HG02798 (cell line): ENCODE data around the gene PTPRK.
A peak's percentile ranks its signal among the peaks of the same experiment; 100 is the strongest.

ENCODE experiments used
- ATAC-seq: cut with Tn5 transposase; IDR thresholded peaks from one replicate; pipeline ENCODE4 v1.9.1; 2021; ENCODE audit warnings: mild to moderate bottlenecking; ENCODE audit not compliant: unreplicated experiment, poor library complexity

The PTPRK gene

DNA sequence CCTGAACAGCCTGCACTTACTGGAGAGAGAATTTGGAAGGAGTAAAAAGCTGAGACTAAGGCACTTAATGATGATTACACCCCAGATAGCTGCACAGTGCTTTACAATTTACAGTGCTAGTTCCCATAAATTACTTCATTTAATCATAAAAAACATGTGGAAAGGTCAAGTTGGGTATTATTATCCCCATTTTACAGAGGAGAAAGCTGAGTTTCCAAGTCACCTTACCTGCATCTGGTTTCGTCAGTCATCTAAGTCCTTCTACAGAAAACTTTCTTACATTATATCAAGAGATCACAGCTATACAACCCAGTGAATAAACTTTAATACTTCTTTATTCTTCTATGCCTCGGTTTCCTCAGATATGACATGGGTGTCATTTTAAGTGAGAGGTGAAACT is 3.3 kb downstream of the PTPRK start:
- no peak for ATAC-seq

DNA sequence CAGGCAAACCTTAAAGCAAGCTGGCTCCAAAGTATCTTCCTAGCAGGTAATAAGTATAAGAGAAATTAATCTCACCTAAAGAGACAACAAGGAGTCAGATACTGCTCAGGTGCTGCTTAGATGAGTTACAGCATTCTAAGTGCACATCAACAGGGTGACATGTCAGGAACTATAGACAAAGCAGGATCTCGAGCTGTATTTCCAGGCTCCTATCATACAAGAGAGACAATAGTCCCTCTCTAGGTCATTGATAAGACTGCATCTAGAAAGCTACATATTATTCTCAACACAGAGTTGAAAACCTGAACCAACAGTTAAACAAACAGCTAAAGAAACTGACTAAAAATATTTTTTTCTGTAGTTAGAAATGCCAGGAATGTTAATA is 3.9 kb downstream of the PTPRK start:
- no peak for ATAC-seq

DNA sequence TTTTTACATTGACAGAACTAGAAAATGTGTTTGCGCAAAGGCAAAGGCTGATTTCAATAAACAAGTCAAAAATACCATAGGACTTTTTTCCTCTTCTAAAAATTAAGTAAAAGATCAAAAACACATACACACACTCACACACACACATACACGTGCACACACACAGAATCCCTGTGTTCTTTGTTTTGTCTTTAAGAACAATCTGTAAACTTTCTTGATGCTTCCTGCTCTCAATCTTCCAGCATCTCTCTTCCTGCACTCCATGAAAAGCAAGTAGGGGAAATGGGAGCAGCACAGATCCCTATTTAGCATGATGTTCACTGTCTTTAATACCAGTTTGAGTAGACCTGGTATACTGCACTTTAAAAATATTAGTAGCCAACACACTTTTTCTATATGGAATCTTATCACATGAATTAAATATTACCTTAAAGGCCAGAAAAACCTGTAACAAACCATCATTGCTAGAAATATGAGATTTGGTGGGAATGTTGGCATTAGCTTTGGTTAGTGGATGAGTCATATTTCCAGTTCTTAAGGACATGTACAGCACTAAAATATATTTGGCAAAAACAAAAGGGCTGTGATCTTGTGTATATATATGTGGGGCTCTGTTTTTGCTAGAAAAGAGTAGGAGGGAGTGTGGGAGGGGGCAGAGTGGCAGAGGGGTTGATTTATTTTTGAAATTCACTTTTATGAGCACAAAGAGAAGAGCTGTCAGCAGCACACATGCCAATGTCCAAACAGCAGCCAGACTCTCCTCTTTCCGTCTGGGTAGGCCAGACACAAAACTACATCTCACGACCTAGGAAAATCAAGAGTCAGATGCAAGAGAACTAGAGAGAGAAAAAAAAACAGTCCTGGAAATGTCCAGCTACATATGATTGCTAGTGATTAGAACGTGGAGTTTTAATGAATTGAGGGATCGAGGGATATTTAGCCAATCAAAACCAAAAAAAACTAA is 4.6 kb downstream of the PTPRK start:
- no peak for ATAC-seq

DNA sequence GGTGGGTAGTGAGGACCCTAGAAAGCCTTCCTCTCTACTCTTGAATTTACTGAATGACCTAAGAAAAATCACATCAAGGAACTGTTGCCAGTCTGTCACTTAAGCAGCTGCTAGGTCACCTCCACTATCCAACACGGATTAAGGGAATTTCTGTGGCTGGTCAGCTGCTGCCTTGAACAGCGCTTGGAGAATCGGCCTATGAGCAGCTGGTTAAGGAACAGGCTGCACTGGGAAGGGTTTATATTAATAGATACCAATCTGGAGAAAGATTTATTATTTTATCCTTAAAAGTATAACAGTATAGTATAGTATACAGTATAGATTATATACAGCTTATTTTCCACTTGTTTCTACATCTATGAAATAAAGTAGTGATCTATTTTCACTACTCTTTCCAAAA is 6.5 kb downstream of the PTPRK start:
- ATAC-seq: no peak

DNA sequence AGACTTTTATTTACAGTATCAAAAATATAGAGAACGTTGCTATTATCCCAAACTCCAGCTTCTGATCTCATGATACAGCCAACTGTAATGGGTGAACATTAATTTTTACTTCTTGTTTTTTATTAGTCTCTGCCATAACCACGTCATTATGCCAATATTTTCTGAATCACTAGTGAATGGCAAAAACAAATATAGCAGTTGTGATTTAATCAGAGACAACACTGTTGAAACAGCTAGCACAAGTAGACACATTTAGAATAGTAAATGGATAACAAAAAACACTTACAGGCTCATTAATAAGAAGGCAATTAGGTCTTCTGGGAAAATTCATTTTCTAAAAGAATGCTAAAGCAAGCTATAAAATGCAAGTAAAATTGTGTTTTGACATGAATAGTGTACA is 8.1 kb downstream of the PTPRK start:
- no peak for ATAC-seq

DNA sequence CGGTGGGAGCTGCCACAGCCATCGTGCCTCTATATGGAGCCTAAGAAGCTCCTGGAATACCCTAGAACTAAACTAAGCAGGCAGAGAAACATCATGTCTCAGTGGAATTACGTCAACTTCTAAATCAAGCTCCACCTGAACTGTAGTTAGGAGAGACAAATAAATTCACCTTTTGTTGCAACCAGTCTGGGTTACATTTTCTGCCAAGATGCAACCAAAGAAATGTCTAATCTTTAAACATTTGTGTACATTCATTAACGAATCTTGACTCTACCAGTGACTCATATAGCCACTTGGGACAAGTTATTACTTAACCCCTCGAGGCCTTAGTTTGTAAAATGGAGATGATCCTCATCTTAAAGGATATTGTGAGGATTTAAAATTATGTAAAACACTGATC is 8.9 kb downstream of the PTPRK start:
- ATAC-seq: peak; percentile 58

DNA sequence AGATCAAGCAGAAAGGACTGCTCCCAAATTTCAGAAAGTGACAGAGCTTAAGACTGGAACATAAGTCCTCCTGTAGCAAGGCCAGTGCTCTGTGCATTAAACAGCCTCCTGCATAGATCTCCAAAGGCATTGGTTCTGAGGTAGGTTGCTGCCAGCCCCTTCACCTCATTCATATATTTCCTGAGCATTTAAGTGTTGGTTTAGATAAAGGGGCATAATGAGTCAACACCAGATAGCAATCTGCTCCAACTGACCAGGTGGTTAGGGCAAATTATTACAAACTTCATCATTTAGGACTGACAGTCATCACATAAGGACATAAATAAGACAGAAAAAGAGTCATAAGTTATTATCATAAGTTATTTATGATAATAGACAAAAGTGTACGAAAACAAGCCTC is 10.7 kb downstream of the PTPRK start:
- ATAC-seq: no peak

DNA sequence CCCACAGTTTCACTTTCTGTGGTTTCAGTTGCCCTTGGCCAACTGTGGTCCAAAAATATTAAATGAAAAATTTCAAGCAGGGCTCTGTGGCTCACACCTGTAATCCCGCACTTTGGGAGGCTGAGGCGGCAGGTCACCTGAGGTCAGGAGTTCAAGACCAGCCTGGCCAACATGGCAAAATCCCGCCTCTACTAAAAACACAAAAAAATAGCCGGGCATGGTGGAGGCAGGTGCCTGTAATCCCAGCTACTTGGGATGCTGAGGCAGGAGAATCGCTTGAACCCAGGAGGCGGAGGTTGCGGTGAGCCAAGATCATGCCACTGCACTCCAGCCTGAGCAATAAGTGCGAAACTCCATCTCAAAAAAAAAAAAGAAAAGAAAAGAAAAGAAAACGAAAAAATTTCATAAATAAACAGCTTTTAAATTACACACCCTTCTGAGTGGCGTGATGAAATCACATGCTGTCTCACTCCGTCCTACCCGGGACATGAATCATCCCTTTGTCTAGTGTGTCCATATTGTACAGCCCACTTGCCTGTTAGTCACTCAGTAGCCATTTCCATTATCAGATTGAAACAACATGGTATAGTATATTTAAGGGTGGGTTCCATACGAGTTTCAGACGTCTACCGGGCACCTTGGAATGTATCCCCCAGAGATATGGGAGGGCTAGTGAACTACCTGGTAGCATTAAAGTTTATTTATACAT is 11.7 kb downstream of the PTPRK start:
- ATAC-seq: no peak

DNA sequence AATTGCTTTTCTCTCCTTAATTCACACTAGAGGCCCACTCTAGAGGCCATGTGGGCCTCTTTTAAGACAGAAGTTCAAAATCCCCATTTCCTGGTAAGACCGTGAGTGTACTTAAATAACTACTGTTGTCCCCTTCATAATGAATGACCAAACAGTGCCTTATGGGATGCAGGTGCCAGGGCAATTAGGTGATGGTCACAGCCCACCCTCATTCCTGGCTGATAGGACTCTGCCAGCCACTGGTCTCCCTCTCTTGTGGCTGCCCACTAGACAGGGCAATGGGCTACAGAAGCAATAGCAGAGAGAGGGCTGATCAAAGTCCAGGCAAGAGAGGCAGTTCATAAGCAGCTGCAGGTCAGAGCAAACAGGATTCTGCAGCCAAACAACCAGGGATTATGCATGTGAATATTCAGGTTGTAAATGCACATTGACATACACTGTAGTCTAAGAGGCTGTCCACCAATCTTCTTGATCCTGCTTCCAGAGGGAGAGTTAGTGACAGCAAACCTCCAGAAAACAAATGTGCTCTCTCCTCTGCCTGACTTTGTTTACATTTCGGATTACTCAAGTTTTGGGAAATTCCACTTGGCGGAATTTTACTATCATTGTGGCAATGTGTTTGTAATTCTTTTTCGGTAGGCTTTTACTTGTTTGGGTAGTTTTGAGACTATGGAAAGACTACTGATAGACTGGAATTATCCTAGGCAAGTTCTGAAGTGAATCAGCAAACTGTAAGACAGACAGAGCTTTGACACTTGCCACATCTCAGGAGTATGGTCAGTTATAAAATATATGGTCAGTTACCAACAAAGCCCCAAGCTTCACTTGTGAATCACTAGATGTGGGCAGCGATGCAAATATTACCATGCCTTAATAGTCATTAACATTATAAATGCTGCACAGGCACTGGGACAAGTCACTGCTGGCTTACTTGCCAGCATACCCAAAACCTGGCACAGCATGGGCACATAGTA is 12.8 kb downstream of the PTPRK start:
- ATAC-seq: no peak

DNA sequence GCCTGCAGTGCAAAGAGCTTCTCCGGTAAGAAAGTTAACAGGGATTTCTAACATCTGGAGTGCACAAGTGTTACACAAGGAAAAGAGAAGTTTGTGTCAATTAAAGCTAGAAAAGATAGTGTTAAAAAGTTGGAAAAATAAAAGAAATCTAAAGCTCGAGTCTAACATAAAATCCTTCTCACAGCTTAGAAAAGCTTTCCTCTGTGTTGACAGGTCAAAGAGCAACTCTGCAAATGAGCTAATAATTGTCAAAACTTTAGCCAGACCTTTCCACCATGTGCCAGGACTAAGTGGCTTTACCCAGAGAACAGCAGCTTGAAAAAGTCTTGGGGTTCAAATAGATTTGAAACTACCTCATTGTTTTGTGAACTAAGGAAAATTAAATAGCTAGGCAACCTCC is 14.8 kb downstream of the PTPRK start:
- ATAC-seq: no peak

DNA sequence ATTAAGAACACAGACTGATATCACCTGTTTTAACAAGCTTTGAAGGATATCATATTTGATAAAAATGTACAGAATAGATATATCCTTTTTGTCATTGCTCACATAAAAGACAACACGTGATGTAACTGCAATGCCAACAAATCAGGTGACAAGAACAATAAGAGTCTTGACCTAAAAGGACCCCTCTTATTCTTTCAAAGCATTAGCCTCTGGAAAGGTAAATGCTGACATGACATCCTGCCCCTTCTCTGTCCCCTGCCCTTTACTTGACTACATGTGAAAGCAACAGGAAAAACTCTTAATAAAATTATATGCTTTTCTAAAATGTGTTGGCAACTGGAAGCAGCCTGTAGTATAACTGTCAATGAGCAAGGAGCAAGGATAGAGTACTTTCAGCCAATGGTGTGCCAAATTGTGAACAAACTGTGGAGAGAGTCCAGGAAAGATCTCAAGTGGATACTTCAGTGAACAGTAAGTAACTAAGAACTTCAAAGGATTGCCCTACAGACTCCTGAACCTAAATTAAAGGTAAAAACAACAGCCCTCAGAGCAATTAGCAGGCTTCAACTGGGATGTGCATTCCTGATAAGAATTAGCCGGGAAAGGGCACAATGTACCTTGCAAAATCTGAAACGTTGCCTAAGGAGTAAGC is 16.3 kb downstream of the PTPRK start:
- ATAC-seq: no peak

DNA sequence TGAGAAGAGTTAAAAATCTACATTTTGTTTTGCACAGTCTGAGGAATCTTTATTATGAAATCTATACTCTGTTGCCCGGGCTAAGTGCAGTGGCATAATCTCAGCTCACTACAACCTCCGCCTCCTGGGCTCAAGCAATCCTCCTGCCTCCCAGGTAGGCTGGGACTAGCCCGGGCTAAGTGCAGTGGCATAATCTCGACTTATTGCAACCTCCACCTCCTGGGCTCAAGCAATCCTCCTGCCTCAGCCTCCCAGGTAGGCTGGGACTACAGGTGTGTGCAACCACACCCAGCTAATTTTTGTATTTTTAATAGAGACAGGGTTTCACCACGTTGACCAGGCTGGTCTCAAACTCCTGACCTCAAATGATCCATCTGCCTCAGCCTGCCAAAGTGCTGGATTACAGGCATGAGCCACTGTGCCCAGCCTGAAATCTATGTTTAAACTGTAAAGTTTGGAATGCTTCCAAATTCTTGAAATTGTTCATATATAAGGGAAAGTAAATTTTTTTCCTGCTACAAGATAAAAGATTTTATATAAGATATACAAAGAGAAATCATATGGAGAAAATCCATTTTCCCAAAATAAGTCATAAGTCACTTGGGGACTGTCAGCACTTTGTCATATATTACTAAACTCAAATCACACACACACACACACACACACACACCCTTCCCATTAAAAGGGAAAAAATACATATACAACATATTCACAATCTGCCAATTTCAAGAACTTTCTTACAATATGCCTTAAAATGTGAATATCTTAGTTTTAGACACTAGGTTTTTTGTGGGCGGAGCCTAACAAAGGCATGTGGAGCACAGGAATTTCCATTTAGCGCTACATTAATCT is 19.4 kb downstream of the PTPRK start:
- ATAC-seq: no peak

DNA sequence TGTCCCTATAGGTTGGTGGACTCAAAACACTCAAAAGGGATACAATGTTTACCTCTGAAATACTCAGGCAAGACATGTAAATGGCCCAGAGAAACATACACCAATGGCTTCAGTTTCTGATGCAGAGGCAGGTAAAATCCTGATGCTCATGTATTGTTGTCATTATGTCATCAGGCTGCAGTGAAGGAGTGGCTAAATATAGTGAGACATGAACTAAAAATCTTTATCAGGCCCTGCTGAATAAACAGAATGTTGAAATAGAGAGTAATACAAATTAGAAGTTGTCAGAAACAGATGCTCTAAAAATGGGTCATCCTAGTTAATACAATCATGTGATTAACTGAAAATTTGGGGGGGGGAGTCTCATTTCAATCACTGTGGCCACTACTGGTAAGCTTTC is 20.4 kb downstream of the PTPRK start:
- ATAC-seq: no peak

DNA sequence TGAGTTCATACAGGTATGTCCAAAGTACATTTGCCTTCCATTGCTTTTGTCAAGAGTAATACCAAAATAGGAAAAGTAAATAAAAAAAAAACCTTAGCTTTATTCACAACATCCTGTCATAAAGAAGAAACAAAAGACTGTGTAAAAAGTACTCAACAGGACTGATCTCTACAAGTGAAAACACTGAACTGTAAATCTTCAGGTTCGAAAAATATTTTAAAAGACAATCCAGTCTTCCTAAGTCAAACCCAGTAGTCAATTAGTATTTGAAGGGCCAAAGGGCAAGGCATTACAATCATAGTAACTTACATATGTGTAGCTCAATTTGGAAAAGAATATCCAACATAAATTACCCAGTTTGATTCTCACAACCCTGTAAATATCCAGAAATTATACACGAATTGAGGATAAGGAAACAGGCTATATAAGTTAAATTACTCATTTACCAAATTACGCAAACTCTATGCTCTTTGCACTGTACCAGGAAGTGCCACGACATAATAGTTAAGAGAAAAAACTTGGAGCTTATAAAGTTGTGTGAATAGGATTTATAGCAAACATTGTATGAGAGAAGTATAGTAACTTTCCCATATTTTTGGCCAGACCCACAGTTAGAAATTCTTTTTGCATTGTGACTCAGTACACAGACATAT is 21.2 kb downstream of the PTPRK start:
- ATAC-seq: no peak

DNA sequence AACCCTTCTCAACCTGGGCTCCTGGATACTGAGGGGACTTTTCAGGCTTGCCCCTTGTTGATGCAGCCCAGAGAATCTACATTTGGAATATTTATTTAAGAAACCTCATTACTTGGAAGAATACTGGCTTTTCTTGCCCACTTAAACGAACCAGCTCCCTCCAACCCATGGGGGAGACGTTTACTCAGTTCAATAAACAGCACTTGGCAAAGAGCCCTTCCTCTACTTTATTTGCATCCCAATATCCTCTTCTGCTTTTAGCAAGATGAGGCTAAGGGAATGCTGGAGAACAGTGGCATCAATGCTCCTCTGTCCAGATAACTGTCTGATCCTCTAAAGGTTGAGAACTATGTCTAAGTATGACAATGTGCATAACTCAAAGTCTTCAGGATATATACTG is 22.2 kb downstream of the PTPRK start:
- no peak for ATAC-seq

DNA sequence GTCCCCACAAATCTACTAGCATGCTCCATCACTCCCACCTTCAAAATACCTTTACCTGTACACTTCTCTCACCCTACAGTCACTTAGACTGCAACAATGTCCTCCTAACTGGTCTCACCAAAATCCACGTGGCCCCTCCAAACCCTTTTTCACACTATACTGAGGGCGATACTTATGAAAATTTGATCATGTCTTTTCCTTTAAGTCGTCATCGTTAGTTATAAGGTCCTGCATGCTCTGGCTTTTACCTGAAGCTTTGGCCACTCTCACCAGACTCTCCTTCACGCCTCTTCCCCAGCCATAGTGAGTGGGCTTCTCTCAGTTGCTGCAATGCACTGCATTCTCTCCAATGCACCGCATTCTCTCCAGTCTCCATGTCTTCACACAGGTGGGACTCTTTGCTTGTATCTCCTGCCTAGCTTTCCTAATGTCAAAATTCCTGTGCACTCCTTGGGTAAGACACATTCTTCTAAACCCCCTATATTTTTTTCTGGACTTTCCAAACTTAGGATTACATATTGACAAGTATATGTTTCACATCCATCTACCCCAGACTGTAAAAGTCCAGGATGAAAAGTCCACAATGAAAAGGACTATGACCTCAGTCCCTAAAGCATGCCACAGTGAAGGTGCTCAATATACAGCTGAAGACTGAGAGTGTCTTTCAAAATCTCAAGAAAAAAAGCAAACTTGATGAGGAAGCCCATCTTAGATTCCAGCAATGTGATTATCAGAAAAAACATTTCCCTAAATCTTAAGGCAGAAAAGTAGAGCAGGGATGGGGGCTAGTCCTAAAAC is 24.7 kb downstream of the PTPRK start:
- ATAC-seq: no peak

DNA sequence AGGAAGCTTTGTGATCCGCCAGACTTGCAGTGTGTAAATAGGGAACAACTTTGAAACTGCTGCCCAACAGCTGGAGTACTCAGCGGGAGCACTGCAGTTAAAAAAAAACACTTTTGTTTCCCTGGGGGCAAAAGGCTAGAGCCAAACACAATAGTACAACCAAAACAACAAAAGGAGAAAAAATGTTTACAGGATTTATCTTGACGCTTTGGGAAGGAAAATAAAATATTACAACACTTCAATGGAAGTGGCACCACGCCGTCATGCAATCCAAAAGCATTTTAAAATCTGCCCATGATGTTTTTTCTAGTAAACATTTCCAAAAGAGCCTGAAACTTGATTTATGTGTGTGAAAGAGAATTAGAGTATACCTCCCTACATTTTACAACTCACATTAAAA is 26.0 kb downstream of the PTPRK start:
- ATAC-seq: no peak

DNA sequence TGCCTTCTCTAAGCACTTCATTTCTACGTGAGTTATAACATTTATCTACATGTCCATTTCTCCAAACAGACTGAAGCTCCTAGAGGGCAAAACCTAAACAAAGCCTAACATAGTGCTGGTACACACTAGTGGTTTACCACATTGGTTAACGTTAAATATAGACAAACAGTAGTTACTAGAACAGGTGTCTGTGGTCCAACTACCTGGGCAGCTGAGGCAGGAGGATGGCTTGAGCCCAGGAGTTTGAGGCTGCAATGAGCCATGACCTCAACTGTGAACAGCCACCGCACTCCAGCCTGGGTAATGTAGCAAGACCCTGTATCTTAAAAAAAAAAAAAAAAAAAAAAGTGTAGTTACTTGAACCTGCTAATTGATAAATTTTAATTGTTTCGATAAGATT is 26.5 kb downstream of the PTPRK start:
- peak; percentile 62 for ATAC-seq
